SU-DHL-6 (cell line): ENCODE data around the gene CCDC127.

ENCODE experiments used
- H2AFZ ChIP-seq: fragments of 200-600 bp; sonication (generic); 2 replicates; pipeline ENCODE4 v1.6.1; 2014; ENCODE audit warnings: low read depth, mild to moderate bottlenecking, moderate library complexity, mixed read lengths, antibody characterized with exemption, low read length; ENCODE audit not compliant: severe bottlenecking
- H3F3A ChIP-seq: fragments of 200-600 bp; shearing (Covaris generic); 2 replicates; pipeline ENCODE4 v1.6.0; 2016; ENCODE audit warnings: antibody characterized with exemption, mild to moderate bottlenecking; ENCODE audit not compliant: insufficient read depth
- H3K27ac ChIP-seq: fragments of 200-600 bp; sonication (generic); 2 replicates; pipeline ENCODE4 v1.5.1; 2016; ENCODE audit warnings: low read depth, mild to moderate bottlenecking, low read length, moderate library complexity, mixed read lengths
- H3K27me3 ChIP-seq: fragments of 200-600 bp; sonication (generic), shearing (Covaris generic); 2 replicates; pipeline ENCODE4 v1.6.0; 2014; ENCODE audit warnings: mild to moderate bottlenecking, low read length
- H3K36me3 ChIP-seq: fragments of 200-600 bp; sonication (generic); 2 replicates; pipeline ENCODE4 v1.6.1; 2014; ENCODE audit warnings: mild to moderate bottlenecking, low read length, mixed read lengths
- H3K4me2 ChIP-seq: fragments of 300-600, 200-600 bp; shearing (Covaris generic), sonication (generic); 2 replicates; pipeline ENCODE4 v1.6.0; 2014; ENCODE audit warnings: low read length, low read depth, mild to moderate bottlenecking; ENCODE audit not compliant: poor library complexity, severe bottlenecking
- H3K4me3 ChIP-seq: fragments of 200-600 bp; sonication (generic); 2 replicates; pipeline ENCODE4 v1.5.1; 2014; ENCODE audit warnings: antibody characterized with exemption, low read length, mild to moderate bottlenecking, mixed read lengths; ENCODE audit not compliant: insufficient read depth, poor library complexity, severe bottlenecking
- H3K79me2 ChIP-seq: fragments of 200-600 bp; sonication (generic); 2 replicates; pipeline ENCODE4 v1.6.1; 2014; ENCODE audit warnings: mild to moderate bottlenecking, low read length, moderate library complexity; ENCODE audit not compliant: insufficient read depth
- H3K9ac ChIP-seq: fragments of 200-600 bp; sonication (generic); 2 replicates; pipeline ENCODE4 v1.7.0; 2014; ENCODE audit warnings: mild to moderate bottlenecking, low read length
- H3K9me2 ChIP-seq: fragments of 200-600 bp; sonication (generic); replicated peaks from 2 replicates; pipeline ENCODE4 v1.6.1; 2014; ENCODE audit warnings: low read length; ENCODE audit not compliant: insufficient read depth
- H3K9me3 ChIP-seq: fragments of 200-600 bp; sonication (generic); 2 replicates; pipeline ENCODE4 v1.6.1; 2014; ENCODE audit warnings: low read length, mixed read lengths; ENCODE audit not compliant: insufficient read depth
- H4K20me1 ChIP-seq: fragments of 200-600 bp; sonication (generic); 2 replicates; pipeline ENCODE4 v1.6.1; 2014; ENCODE audit warnings: low read depth, mild to moderate bottlenecking, antibody characterized with exemption, low read length, moderate library complexity, mixed read lengths
- CTCF ChIP-seq: fragments of 200-600 bp; sonication (generic); IDR thresholded peaks from one replicate; pipeline ENCODE4 v1.5.1; 2017; ENCODE audit warnings: antibody characterized with exemption, mild to moderate bottlenecking, low read length, moderate library complexity; ENCODE audit not compliant: insufficient read depth, poor library complexity, severe bottlenecking
- EZH2phosphoT487 ChIP-seq: fragments of 200-600 bp; sonication (generic), shearing (Covaris generic); conservative IDR thresholded peaks from 2 replicates; pipeline ENCODE4 v1.6.1; 2018; ENCODE audit warnings: mild to moderate bottlenecking, antibody characterized with exemption, low read length, moderate library complexity, mixed read lengths

The CCDC127 gene

GRCh38 chr5:191949-192690, 25.8 kb downstream of the CCDC127 start:
- H3K27me3 ChIP-seq: no peaks in the 10 kb centered on the region
- TF ChIP-seq CTCF (no peak), EZH2phosphoT487 (no peak)
- H3K36me3 ChIP-seq: no peaks in the 10 kb centered on the region
- H3K27ac ChIP-seq: no peak overlapping the region
- no peaks in the 10 kb centered on the region for H3K79me2 ChIP-seq
- no peak overlapping the region for H2AFZ ChIP-seq
- no peaks in the 10 kb centered on the region for H3K9me2 ChIP-seq
- H3F3A ChIP-seq: no peaks in the 10 kb centered on the region
- no peak overlapping the region for H3K9ac ChIP-seq
- no peak overlapping the region for H3K4me3 ChIP-seq
- H3K4me2 ChIP-seq: no peak overlapping the region
- no peaks in the 10 kb centered on the region for H4K20me1 ChIP-seq
- H3K9me3 ChIP-seq: no peaks in the 10 kb centered on the region

DNA sequence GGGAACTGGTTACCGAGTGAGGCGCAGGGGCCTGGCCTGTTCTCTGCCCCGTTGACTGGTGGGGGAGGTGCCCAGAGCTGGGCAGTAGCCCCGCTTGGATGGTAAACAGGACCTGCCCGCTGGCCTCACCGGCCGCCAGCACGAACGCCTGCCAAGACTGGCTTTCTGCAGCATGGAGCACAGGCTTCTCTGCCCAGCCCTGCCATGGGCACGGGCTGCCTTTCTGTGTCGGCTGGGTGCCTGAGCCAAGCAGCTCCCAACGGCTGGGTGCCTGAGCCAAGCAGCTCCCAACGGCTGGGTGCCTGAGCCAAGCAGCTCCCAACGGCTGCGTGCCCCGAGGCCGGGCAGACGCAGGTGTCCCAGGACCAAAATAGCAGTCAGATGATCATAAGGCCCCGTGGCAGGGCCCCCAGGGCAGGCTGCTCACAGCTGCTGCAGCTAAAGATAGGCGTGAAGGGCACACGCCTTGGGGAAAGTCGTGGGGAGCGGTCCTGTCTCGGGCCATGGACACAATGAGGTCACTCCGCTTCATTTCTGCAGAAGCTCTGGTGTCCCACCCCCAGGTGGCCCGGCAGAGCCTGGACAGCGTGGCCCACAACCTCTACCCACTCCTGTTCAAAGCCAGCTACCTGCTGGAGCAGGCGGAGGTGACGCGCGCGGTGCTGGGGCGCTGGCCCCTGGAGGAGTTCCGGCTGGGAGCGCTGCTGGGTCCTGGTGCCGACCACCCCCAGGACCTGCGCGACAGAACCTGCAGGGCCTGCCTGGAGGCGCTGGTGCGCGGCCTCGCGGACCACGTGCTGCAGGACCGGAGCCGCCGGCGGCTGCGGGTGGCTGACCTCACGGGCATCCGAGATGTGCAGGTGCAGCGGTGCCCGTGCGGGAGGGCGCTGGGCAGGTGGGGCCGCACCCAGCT, 26.7 kb downstream of the CCDC127 start, which contains the start of gene LRRC14B:
Gene LRRC14B (plus strand): TSS at position 460 of the 913 bp plus-strand sequence. CDS start 44 bp downstream, at position 504.
- TF ChIP-seq EZH2phosphoT487 (no peak), CTCF (no peak)
- H4K20me1 ChIP-seq: no peaks in the 10 kb centered on the region
- H3K9me3 ChIP-seq: no peaks in the 10 kb centered on the region
- no peaks in the 10 kb centered on the region for H3K79me2 ChIP-seq
- no peak within 1 kb of the TSS for H2AFZ ChIP-seq
- no peaks in the 10 kb centered on the region for H3K36me3 ChIP-seq
- H3K9me2 ChIP-seq: no peaks in the 10 kb centered on the region
- H3K27me3 ChIP-seq: no peaks in the 10 kb centered on the region
- H3K9ac ChIP-seq: no peak within 1 kb of the TSS
- no peak within 1 kb of the TSS for H3K4me2 ChIP-seq
- no peaks in the 10 kb centered on the region for H3F3A ChIP-seq
- no peak within 1 kb of the TSS for H3K4me3 ChIP-seq
- H3K27ac ChIP-seq: no peak within 1 kb of the TSS

DNA sequence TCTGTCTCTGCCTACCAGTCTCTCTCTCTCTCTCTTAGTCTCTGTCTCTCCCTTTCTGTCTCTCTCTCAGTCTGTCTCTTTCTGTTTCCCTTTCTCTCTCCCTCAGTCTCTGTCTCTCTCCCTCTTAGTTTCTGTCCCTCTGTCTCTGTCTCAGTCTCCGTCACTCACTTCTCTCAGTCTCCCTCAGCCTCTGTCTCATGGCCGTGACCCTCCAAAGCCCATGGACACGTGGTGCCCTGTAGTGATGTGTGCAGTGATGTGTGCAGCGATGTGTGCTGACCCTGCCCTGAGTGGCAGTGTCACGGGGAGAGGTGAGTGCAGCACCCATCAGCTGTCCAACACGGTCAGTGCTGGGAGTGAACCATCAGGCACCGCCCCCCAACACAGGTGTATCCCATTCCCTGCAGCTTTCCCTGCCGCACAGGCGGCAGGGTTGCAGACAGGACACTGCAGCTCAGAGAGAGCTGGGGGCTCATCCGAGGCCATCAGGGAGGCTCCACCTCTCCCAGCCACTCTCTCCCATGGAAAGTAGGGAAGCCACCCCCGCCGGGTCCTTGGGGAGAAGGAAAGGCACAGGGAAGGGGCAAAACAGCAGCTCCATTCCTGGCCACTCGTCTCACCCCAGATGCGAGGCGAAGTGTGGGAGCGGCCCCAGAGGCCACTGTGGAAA, 27.5 kb downstream of the CCDC127 start:
- Histone ChIP-seq H3K9ac (no peak overlapping the region), H3K4me2 (no peak overlapping the region)

More for the DNA sequence above, 27.5 kb downstream of the CCDC127 start:
- Histone ChIP-seq H2AFZ (no peak overlapping the region), H3K9me2 (no peaks in the 10 kb centered on the region), H3K27me3 (no peaks in the 10 kb centered on the region), H3K79me2 (no peaks in the 10 kb centered on the region), H3F3A (no peaks in the 10 kb centered on the region), H3K27ac (no peak overlapping the region), H3K4me3 (no peak overlapping the region), H3K36me3 (no peaks in the 10 kb centered on the region), H4K20me1 (no peaks in the 10 kb centered on the region), H3K9me3 (no peaks in the 10 kb centered on the region)
- TF ChIP-seq EZH2phosphoT487 (no peak), CTCF (no peak)
